Neural crest cell (in vitro differentiated cells): Measurements from ENCODE around the gene AUTS2. TPM values are rescaled to one million over a fixed set of nuclear protein-coding genes. Genes with fewer than 3 reads are reported as not detected.
A peak's percentile ranks its signal among the peaks of the same experiment; 100 is the strongest.

Experiments
- DNase-seq: peaks from one replicate; pipeline ENCODE4 v3.0.0; 2021; ENCODE audit warnings: low read depth, mixed read lengths, low spot score
- H3K27ac Mint-ChIP-seq: one replicate; pipeline ENCODE4 v1.8.0; 2021; ENCODE audit warnings: mild to moderate bottlenecking, mixed read lengths; ENCODE audit not compliant: unreplicated experiment
- H3K27me3 Mint-ChIP-seq: 2 replicates; pipeline ENCODE4 v1.8.0; 2021; ENCODE audit warnings: low read depth, mild to moderate bottlenecking, mixed read lengths
- H3K36me3 Mint-ChIP-seq: 2 replicates; pipeline ENCODE4 v1.8.0; 2021; ENCODE audit warnings: low read depth, mild to moderate bottlenecking, mixed read lengths
- H3K4me1 Mint-ChIP-seq: 2 replicates; pipeline ENCODE4 v1.8.0; 2021; ENCODE audit warnings: mixed read lengths
- H3K4me3 Mint-ChIP-seq: one replicate; pipeline ENCODE4 v1.8.0; 2021; ENCODE audit warnings: mild to moderate bottlenecking, mixed read lengths
- H3K9me3 Mint-ChIP-seq: 2 replicates; pipeline ENCODE4 v1.8.0; 2021; ENCODE audit warnings: mixed read lengths
- CTCF ChIP-seq: fragments of 200-600 bp; sonication (generic); conservative IDR thresholded peaks from 2 replicates; pipeline ENCODE4 v1.5.0; 2021; ENCODE audit warnings: antibody characterized with exemption, mild to moderate bottlenecking
- total RNA-seq: library from RNA; stranded (reverse); gene quantifications from 2 replicates; pipeline ENCODE4 v1.2.1, GENCODE V29; 2021

AUTS2 gene
- total RNA-seq, 1 donor from 2014 or later, result 152 TPM

DNA sequence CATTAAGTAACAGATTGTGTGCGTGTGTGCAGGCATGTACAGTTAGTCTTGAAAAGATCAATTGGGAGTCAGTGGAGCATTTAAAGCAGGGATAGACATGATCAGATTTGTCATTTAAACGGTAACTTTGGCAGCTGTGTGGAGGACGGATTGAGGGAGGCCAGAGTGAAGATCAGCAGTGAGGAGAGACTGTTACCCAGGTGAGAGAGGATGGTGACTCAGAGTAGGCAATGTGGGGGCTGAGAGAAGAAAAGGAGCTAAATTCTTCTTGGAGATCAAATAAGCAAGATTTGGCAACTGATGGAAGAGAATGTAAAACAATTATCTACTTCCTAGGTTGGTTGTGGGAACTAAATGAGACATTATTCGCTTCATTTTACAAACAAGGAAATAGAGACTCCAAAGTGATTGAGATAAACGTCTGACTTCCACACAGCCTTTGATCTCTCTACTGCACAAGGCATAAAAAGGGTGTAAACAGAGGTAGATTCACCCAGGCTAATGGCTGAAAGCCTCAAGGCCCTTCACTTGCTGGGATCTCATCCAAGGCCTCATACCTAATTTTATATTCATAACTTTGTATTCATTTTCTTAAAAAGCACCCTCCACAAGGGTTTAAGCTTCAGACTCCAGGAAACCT, 868.6 kb downstream of the AUTS2 start:
- Mint-ChIP-seq H3K27ac (no peak overlapping the region), H3K4me3 (no peak overlapping the region), H3K36me3 (peaks cover 3% of the 10 kb centered on the region), H3K4me1 (peaks cover 20% of the 10 kb centered on the region), H3K9me3 (no peaks in the 10 kb centered on the region), H3K27me3 (no peaks in the 10 kb centered on the region)
- DNase-seq, result no peak
- TF ChIP-seq CTCF, result no peak

DNA sequence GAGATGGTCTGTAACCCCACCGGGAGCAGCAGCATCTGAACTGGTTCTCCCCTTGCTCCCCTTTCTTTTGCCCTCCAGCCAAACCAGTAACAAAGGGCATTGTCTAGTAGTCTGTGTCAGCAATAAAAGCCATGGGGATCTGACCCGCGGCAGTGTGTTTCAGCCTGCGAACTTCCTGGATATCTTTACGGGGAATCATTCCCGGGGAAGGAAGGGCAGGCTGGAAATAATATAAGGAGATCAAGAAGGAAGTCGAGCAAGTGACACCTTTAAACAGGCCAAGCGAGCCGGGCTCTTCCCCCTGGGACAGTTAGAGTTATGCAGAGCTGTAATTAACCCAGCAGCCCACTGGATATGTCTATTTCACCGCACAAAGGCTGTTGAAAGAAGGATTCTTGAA, 872.5 kb downstream of the AUTS2 start:
- H3K4me3 Mint-ChIP-seq, result no peak overlapping the region
- TF ChIP-seq CTCF, result no peak
- no peaks in the 10 kb centered on the region for H3K9me3 Mint-ChIP-seq
- no peak for DNase-seq
- peaks cover 30% of the 10 kb centered on the region for H3K4me1 Mint-ChIP-seq
- peaks cover 3% of the 10 kb centered on the region for H3K36me3 Mint-ChIP-seq
- H3K27me3 Mint-ChIP-seq, result no peaks in the 10 kb centered on the region
- H3K27ac Mint-ChIP-seq, result peak overlapping the region; percentile 73

GRCh38 chr7:70472601-70473237, 874.4 kb downstream of the AUTS2 start:
- no peaks in the 10 kb centered on the region for H3K36me3 Mint-ChIP-seq
- TF ChIP-seq CTCF, result no peak
- no peak overlapping the region for H3K27ac Mint-ChIP-seq
- no peak for DNase-seq
- no peak overlapping the region for H3K4me3 Mint-ChIP-seq
- peaks cover 30% of the 10 kb centered on the region for H3K4me1 Mint-ChIP-seq
- no peaks in the 10 kb centered on the region for H3K9me3 Mint-ChIP-seq
- no peaks in the 10 kb centered on the region for H3K27me3 Mint-ChIP-seq

GRCh38 chr7:70474639-70475234, 876.5 kb downstream of the AUTS2 start:
- DNase-seq, result no peak
- peaks cover 30% of the 10 kb centered on the region for H3K4me1 Mint-ChIP-seq
- H3K36me3 Mint-ChIP-seq, result no peaks in the 10 kb centered on the region
- no peak for TF ChIP-seq CTCF
- no peaks in the 10 kb centered on the region for H3K9me3 Mint-ChIP-seq
- H3K27ac Mint-ChIP-seq, result no peak overlapping the region
- H3K4me3 Mint-ChIP-seq, result no peak overlapping the region
- H3K27me3 Mint-ChIP-seq, result no peaks in the 10 kb centered on the region

GRCh38 chr7:70477036-70478010, 879.0 kb downstream of the AUTS2 start:
- no peak for DNase-seq
- Mint-ChIP-seq H3K4me1 (peaks cover 6% of the 10 kb centered on the region), H3K27me3 (no peaks in the 10 kb centered on the region), H3K27ac (no peak overlapping the region), H3K36me3 (no peaks in the 10 kb centered on the region), H3K4me3 (no peak overlapping the region), H3K9me3 (no peaks in the 10 kb centered on the region)
- no peak for TF ChIP-seq CTCF
